HCT116 (cell line): ENCODE data around the gene ZNF780B. TPM values are rescaled to one million over a fixed set of nuclear protein-coding genes. Genes with fewer than 3 reads are reported as not detected.

Experiments
- total RNA-seq: library from RNA; stranded (reverse); gene quantifications from one replicate; pipeline ENCODE4 v1.2.1, GENCODE V29; 2021; ENCODE audit not compliant: unreplicated experiment

The ZNF780B gene
- total RNA-seq, 1 experiment from 2014 or later: 10.5 TPM

Other genes starting within 250 kb of the ZNF780B start
- gene DYRK1B, start 222.1 kb downstream of the ZNF780B start, total RNA-seq: 7.3 TPM
- 554 TPM for gene FBL, start 209.9 kb downstream of the ZNF780B start, total RNA-seq
- 5.7 TPM for gene FCGBP, start 121.6 kb downstream of the ZNF780B start, total RNA-seq
- gene PSMC4, start 85.1 kb downstream of the ZNF780B start, total RNA-seq: 120 TPM
- gene ZNF546, start 59.2 kb downstream of the ZNF780B start, total RNA-seq: 0.64 TPM
- 18.9 TPM for gene ZNF780A, start 34.7 kb upstream of the ZNF780B start, total RNA-seq
- 17.3 TPM for gene MAP3K10, start 135.2 kb upstream of the ZNF780B start, total RNA-seq
- 1.7 TPM for gene TTC9B, start 162.2 kb upstream of the ZNF780B start, total RNA-seq
- gene CCNP, start 170.5 kb upstream of the ZNF780B start, total RNA-seq: 9.8 TPM
- gene AKT2, start 229.1 kb upstream of the ZNF780B start, total RNA-seq: 141 TPM